HG03354 (cell line): ENCODE measurements around the gene CD59.
"Not testable (repeated sequence)": the region's sequence is repeated elsewhere in the genome, so short reads cannot be mapped to it uniquely, and the experiment has no call there.

Source experiments
- ATAC-seq: cut with Tn5 transposase; IDR thresholded peaks from one replicate; pipeline ENCODE4 v1.9.1; 2021; ENCODE audit warnings: mild to moderate bottlenecking; ENCODE audit not compliant: unreplicated experiment, poor library complexity, severe bottlenecking

Gene CD59

GRCh38 chr11:33672273-33672672, 64.0 kb downstream of the CD59 start:
- ATAC-seq = no peak

- no peak for ATAC-seq
These were observed 65.8 kb downstream of the CD59 start for GRCh38 chr11:33670250-33671011.

- ATAC-seq = no peak
These were observed 66.5 kb downstream of the CD59 start for GRCh38 chr11:33669598-33670249.

GRCh38 chr11:33668951-33669596, 67.1 kb downstream of the CD59 start:
- no peak for ATAC-seq

GRCh38 chr11:33668468-33668825, 67.8 kb downstream of the CD59 start:
- no peak for ATAC-seq

- no peak for ATAC-seq
These were observed 68.3 kb downstream of the CD59 start for GRCh38 chr11:33667819-33668467.

- no peak for ATAC-seq
These were observed 70.7 kb downstream of the CD59 start for GRCh38 chr11:33665350-33666106.

- ATAC-seq = no peak
These were observed 71.4 kb downstream of the CD59 start for GRCh38 chr11:33664827-33665226.

GRCh38 chr11:33664166-33664565, 72.1 kb downstream of the CD59 start:
- no peak for ATAC-seq

- ATAC-seq = no peak
These were observed 73.1 kb downstream of the CD59 start for GRCh38 chr11:33663121-33663520.

- ATAC-seq = not testable (repeated sequence)
These were observed 74.7 kb downstream of the CD59 start for GRCh38 chr11:33661526-33661925.

- ATAC-seq = no peak
These were observed 75.3 kb downstream of the CD59 start for GRCh38 chr11:33660962-33661361.

- ATAC-seq = no peak
These were observed 76.7 kb downstream of the CD59 start for GRCh38 chr11:33659370-33660139.

GRCh38 chr11:33658195-33658900, 77.9 kb downstream of the CD59 start:
- ATAC-seq = no peak

- no peak for ATAC-seq
These were observed 78.5 kb downstream of the CD59 start for GRCh38 chr11:33657757-33658156.

GRCh38 chr11:33656768-33657167, 79.5 kb downstream of the CD59 start:
- no peak for ATAC-seq

- no peak for ATAC-seq
These were observed 80.2 kb downstream of the CD59 start for GRCh38 chr11:33655842-33656600.

GRCh38 chr11:33654594-33654993, 81.6 kb downstream of the CD59 start:
- no peak for ATAC-seq
